ENCODE measurements around the gene PTPRN2. TPM values are rescaled to one million over a fixed set of nuclear protein-coding genes. Genes with fewer than 3 reads are reported as not detected.

Gene PTPRN2
- total and polyA plus RNA-seq, 9 of the 15 experiments (the other 6 are each of a cell fraction or from before 2014, with no cell fraction given) = not detected

DNA sequence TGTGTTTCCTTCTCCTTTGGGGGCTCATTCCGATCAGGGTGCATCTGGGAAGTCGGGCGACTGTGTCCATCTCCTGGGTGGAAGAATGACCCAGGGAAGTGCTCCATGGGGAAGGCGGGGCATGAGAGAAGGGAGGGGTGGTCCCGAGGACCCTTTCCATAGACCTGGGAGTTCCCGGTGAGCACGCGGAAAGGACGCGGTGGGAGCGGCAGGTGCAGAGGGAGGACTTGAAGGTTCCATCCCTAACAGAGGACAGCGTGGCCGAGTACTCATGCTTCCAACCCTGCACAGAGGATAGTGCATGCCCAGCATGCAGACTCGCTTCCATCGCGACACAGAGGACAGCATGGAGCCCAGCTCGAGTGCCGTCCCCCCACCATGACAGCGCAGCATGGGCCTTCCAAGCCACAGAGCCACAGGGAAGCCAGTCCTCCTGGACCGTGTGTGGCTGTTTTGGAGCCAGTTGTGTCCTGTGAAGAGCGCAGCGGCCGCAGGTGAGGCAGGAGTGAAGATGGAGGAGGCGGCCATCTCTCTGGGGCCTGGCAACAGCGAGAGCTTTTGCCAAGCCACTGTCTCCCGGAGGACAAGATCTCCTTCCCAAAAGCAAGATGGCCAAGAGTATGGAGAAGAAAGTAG is 969.4 kb downstream of the PTPRN2 start:
- WGBS (ENCODE audit: insufficient coverage, low coverage, missing lambda C conversion rate) = 2% methylated on average over 26 of the region's 26 CpGs
- no peak for DNase-seq (ENCODE audit: extremely low read depth in 1 of 4, low spot score in 3 of 4)
- Histone ChIP-seq H3K79me2 (ENCODE audit: control insufficient read depth, insufficient read depth, low read length) (no peaks in the 10 kb centered on the region), H3K9me1 (ENCODE audit: control insufficient read depth, insufficient read depth, low read length) (peaks cover 6% of the 10 kb centered on the region), H3K4me3 (no peak overlapping the region), H3K36me3 (ENCODE audit: control insufficient read depth, insufficient read depth, low read length) (no peaks in the 10 kb centered on the region), H3K9me3 (replicated peaks; ENCODE audit: control insufficient read depth, insufficient read depth, low read depth, low read length) (no peaks in the 10 kb centered on the region), H4K20me1 (replicated peaks; ENCODE audit: control insufficient read depth, insufficient read depth, low read length) (peaks cover 25% of the 10 kb centered on the region), H2AFZ (ENCODE audit: low read depth, low read length) (no peak overlapping the region), H3K27me3 (ENCODE audit: control insufficient read depth in 2 of 2, insufficient read depth in 2 of 2, low read length in 2 of 2) (peaks cover 81 to 96% of the 10 kb centered on the region in 2 experiments), H3K9ac (ENCODE audit: insufficient read depth in 1 of 2, low read depth in 2 of 2, low read length in 2 of 2) (no peak overlapping the region), H3K4me2 (ENCODE audit: insufficient read depth, low read length) (no peak overlapping the region), H3K4me1 (replicated peaks in 1 of 2; ENCODE audit: control insufficient read depth in 2 of 2, insufficient read depth in 2 of 2, low read length in 2 of 2) (peaks cover 0 to 8% of the 10 kb centered on the region in 2 experiments; a peak in 1 of 5 replicates), H3K27ac (ENCODE audit: extremely low read depth, low read depth, low read length) (no peak overlapping the region)
- intact Hi-C loops (cut with micrococcal nuclease) (no loop called here), in situ Hi-C loops (cut with MboI) (no loop called here)
- no peak for FAIRE-seq
- ChIA-PET POLR2A (no interaction called here), CTCF (ENCODE audit: low intra/inter-chr PET ratio) (no interaction called here)
- no peak for ATAC-seq
- BruUV-seq (replicated peaks) = no TSS peak
- TF ChIP-seq MAFG (tag; conservative IDR thresholded peaks at IDR 0.05) = no peak
- TF ChIP-seq GTF2F1 (IDR thresholded peaks at IDR 0.05; ENCODE audit: low read depth, low read length) = no peak
- TF ChIP-seq NEUROD1 (IDR thresholded peaks at IDR 0.05; ENCODE audit: borderline replicate concordance, low read depth, low read length, partially characterized antibody) = no peak
- TF ChIP-seq, protein P1, sequence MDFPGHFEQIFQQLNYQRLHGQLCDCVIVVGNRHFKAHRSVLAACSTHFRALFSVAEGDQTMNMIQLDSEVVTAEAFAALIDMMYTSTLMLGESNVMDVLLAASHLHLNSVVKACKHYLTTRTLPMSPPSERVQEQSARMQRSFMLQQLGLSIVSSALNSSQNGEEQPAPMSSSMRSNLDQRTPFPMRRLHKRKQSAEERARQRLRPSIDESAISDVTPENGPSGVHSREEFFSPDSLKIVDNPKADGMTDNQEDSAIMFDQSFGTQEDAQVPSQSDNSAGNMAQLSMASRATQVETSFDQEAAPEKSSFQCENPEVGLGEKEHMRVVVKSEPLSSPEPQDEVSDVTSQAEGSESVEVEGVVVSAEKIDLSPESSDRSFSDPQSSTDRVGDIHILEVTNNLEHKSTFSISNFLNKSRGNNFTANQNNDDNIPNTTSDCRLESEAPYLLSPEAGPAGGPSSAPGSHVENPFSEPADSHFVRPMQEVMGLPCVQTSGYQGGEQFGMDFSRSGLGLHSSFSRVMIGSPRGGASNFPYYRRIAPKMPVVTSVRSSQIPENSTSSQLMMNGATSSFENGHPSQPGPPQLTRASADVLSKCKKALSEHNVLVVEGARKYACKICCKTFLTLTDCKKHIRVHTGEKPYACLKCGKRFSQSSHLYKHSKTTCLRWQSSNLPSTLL (IDR thresholded peaks at IDR 0.05) = no peak
- TF ChIP-seq, protein P2, sequence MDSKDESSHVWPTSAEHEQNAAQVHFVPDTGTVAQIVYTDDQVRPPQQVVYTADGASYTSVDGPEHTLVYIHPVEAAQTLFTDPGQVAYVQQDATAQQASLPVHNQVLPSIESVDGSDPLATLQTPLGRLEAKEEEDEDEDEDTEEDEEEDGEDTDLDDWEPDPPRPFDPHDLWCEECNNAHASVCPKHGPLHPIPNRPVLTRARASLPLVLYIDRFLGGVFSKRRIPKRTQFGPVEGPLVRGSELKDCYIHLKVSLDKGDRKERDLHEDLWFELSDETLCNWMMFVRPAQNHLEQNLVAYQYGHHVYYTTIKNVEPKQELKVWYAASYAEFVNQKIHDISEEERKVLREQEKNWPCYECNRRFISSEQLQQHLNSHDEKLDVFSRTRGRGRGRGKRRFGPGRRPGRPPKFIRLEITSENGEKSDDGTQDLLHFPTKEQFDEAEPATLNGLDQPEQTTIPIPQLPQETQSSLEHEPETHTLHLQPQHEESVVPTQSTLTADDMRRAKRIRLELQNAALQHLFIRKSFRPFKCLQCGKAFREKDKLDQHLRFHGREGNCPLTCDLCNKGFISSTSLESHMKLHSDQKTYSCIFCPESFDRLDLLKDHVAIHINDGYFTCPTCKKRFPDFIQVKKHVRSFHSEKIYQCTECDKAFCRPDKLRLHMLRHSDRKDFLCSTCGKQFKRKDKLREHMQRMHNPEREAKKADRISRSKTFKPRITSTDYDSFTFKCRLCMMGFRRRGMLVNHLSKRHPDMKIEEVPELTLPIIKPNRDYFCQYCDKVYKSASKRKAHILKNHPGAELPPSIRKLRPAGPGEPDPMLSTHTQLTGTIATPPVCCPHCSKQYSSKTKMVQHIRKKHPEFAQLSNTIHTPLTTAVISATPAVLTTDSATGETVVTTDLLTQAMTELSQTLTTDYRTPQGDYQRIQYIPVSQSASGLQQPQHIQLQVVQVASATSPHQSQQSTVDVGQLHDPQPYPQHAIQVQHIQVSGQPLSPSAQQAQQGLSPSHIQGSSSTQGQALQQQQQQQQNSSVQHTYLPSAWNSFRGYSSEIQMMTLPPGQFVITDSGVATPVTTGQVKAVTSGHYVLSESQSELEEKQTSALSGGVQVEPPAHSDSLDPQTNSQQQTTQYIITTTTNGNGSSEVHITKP (IDR thresholded peaks at IDR 0.05; ENCODE audit: partially characterized antibody) = no peak
- TF ChIP-seq ZEB2 (IDR thresholded peaks at IDR 0.05) = no peak
- TF ChIP-seq, protein P3, sequence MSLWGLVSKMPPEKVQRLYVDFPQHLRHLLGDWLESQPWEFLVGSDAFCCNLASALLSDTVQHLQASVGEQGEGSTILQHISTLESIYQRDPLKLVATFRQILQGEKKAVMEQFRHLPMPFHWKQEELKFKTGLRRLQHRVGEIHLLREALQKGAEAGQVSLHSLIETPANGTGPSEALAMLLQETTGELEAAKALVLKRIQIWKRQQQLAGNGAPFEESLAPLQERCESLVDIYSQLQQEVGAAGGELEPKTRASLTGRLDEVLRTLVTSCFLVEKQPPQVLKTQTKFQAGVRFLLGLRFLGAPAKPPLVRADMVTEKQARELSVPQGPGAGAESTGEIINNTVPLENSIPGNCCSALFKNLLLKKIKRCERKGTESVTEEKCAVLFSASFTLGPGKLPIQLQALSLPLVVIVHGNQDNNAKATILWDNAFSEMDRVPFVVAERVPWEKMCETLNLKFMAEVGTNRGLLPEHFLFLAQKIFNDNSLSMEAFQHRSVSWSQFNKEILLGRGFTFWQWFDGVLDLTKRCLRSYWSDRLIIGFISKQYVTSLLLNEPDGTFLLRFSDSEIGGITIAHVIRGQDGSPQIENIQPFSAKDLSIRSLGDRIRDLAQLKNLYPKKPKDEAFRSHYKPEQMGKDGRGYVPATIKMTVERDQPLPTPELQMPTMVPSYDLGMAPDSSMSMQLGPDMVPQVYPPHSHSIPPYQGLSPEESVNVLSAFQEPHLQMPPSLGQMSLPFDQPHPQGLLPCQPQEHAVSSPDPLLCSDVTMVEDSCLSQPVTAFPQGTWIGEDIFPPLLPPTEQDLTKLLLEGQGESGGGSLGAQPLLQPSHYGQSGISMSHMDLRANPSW (CRISPR knock-in tag; IDR thresholded peaks at IDR 0.05) = no peak
- TF ChIP-seq, protein P4, sequence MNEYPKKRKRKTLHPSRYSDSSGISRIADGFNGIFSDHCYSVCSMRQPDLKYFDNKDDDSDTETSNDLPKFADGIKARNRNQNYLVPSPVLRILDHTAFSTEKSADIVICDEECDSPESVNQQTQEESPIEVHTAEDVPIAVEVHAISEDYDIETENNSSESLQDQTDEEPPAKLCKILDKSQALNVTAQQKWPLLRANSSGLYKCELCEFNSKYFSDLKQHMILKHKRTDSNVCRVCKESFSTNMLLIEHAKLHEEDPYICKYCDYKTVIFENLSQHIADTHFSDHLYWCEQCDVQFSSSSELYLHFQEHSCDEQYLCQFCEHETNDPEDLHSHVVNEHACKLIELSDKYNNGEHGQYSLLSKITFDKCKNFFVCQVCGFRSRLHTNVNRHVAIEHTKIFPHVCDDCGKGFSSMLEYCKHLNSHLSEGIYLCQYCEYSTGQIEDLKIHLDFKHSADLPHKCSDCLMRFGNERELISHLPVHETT (CRISPR knock-in tag; conservative IDR thresholded peaks at IDR 0.05 in 1 of 2, IDR thresholded peaks at IDR 0.05 in 1 of 2) = no peak
- no peak for TF ChIP-seq NR1H2 (CRISPR knock-in tag; IDR thresholded peaks at IDR 0.05)
- no peak for TF ChIP-seq ZNF507 (tag; conservative IDR thresholded peaks at IDR 0.05)
- no peak for TF ChIP-seq ZNF551 (CRISPR knock-in tag; IDR thresholded peaks at IDR 0.05)
